ENCODE data around the gene ACAP1. TPM values are rescaled to one million over a fixed set of nuclear protein-coding genes. Genes with fewer than 3 reads are reported as not detected.

Gene ACAP1
- total and polyA plus RNA-seq, 7 experiments from 2014 or later = 234 to 708 (median 496) TPM

DNA sequence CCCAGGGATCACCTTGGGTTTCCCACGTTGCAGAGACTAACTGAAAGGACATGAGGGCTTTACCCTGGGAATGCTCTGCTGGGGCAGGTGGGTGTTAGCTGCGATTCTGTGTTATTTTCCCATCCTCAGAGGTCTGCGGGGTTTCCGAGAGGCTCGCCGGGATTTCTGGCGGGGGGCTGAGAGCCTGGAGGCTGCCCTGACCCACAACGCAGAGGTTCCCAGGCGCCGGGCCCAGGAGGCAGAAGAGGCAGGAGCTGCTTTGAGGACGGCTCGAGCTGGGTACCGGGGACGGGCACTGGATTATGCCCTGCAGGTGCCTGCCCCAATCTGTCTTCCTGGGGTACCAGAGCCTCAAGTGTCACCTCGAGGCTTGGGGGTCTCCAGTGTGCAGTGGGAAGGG, 6.9 kb downstream of the ACAP1 start:
- H3K9me3 Mint-ChIP-seq = no peaks in the 10 kb centered on the region
- Histone ChIP-seq H3K27ac (ENCODE audit: low read depth, low read length) (no peak overlapping the region), H3K9me3 (ENCODE audit: control insufficient read depth in 2 of 3, low read length in 3 of 3) (no peaks in the 10 kb centered on the region), H3K27me3 (ENCODE audit: control insufficient read depth in 2 of 2, insufficient read depth in 2 of 2, low read length in 2 of 2) (no peaks in the 10 kb centered on the region), H3K4me3 (ENCODE audit: low read length) (no peak overlapping the region), H3K4me1 (ENCODE audit: control insufficient read depth in 2 of 2, insufficient read depth in 2 of 2, low read length in 2 of 2) (peaks cover 6 to 11% of the 10 kb centered on the region in 2 donors), H3K36me3 (ENCODE audit: control insufficient read depth in 2 of 3, insufficient read depth in 3 of 3, low read length in 3 of 3) (peaks cover 41 to 94% (median 43%) of the 10 kb centered on the region in 3 experiments)
- CTCF ChIA-PET = interaction anchor here (2.0 to 3.3 kb wide), 2 partner anchors 17 to 19 kb away, joined by 5 to 16 read pairs; no protein-coding TSS in a partner anchor
- no peak overlapping the region for H3K4me3 Mint-ChIP-seq
- H3K27ac Mint-ChIP-seq = peak overlapping the region in 3 of 9 donors; percentile 43 to 76 (median 61)
- no peak for DNase-seq
- intact Hi-C loops (cut with micrococcal nuclease) = no loop called here
- POLR2A ChIA-PET = interaction anchor here (0.6 to 2.7 kb wide), 4 partner anchors 13 to 93 kb away, joined by 3 to 11 read pairs (median 4); partner anchors contain the start of gene NEURL4
- ATAC-seq = no peak
- H3K4me1 Mint-ChIP-seq = peaks cover 15 to 39% (median 28%) of the 10 kb centered on the region in 7 donors
- H3K36me3 Mint-ChIP-seq = peaks cover 14 to 36% (median 22%) of the 10 kb centered on the region in 5 donors
- H3K27me3 Mint-ChIP-seq = no peaks in the 10 kb centered on the region

DNA sequence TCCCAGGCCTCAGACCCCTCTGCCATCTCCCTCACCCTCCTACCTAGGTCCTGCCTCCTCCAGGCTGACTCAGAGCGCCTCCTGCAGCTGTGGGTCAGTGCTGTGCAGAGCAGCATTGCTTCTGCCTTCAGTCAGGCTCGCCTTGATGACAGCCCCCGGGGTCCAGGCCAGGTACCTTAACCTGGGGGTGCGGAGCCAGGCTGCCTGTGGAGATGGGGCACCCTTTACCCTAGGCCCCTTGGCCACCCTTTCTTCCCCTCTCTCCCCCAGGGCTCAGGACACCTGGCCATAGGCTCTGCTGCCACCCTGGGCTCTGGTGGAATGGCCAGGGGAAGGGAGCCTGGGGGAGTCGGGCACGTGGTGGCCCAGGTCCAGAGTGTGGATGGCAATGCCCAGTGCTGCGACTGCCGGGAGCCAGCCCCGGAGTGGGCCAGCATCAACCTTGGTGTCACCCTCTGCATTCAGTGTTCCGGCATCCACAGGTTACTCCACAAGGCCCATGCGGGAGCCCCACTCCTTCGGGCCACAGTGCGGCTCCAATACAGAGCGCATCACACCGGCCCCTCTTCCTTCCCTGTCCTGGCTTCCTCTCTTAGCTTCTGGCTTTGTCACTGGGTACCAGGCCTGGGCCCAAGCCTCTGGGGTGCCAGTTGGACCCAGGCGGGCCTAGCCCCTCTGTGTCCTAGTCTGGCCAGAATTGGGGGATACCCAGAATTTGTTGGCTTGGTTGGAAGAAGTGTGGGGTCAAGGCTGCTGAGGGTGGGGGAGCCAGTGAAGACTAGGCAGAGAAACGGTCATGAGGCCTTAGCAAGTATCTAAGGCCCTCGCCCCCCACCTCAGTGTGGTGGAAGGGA, 10.7 kb downstream of the ACAP1 start:
- Mint-ChIP-seq H3K27me3 (no peaks in the 10 kb centered on the region), H3K9me3 (no peaks in the 10 kb centered on the region), H3K36me3 (peaks cover 8 to 32% (median 12%) of the 10 kb centered on the region in 5 donors), H3K4me3 (no peak overlapping the region), H3K4me1 (peaks cover 11 to 47% (median 31%) of the 10 kb centered on the region in 7 donors), H3K27ac (peak overlapping the region in 3 of 9 donors; percentile 36 to 80 (median 62))
- H3K27ac ChIP-seq (ENCODE audit: low read depth, low read length) = peak overlapping the region; percentile 20
- ATAC-seq (no peak), DNase-seq (no peak)
- no peaks in the 10 kb centered on the region for H3K27me3 ChIP-seq (ENCODE audit: control insufficient read depth in 2 of 2, insufficient read depth in 2 of 2, low read length in 2 of 2)
- no peaks in the 10 kb centered on the region for H3K9me3 ChIP-seq (ENCODE audit: control insufficient read depth in 2 of 3, low read length in 3 of 3)
- H3K4me3 ChIP-seq (ENCODE audit: low read length) = no peak overlapping the region
- CTCF ChIA-PET = interaction anchor here (0.9 to 5.2 kb wide), 3 partner anchors 11 to 30 kb away, joined by 3 to 53 read pairs (median 16); partner anchors contain the start of gene ACAP1
- peaks cover 27 to 81% (median 37%) of the 10 kb centered on the region in 3 experiments for H3K36me3 ChIP-seq (ENCODE audit: control insufficient read depth in 2 of 3, insufficient read depth in 3 of 3, low read length in 3 of 3)
- POLR2A ChIA-PET = interaction anchor here (0.8 to 8.2 kb wide), 3 partner anchors 12 to 18 kb away, joined by 3 to 98 read pairs (median 5); partner anchors contain the start of genes ACAP1 and NEURL4
- peaks cover 7 to 11% of the 10 kb centered on the region in 2 donors for H3K4me1 ChIP-seq (ENCODE audit: control insufficient read depth in 2 of 2, insufficient read depth in 2 of 2, low read length in 2 of 2)
- intact Hi-C loops (cut with micrococcal nuclease) = loop anchor here (1.0 to 5.0 kb wide), 3 partner anchors 23 to 300 kb away; no protein-coding TSS in a partner anchor

DNA sequence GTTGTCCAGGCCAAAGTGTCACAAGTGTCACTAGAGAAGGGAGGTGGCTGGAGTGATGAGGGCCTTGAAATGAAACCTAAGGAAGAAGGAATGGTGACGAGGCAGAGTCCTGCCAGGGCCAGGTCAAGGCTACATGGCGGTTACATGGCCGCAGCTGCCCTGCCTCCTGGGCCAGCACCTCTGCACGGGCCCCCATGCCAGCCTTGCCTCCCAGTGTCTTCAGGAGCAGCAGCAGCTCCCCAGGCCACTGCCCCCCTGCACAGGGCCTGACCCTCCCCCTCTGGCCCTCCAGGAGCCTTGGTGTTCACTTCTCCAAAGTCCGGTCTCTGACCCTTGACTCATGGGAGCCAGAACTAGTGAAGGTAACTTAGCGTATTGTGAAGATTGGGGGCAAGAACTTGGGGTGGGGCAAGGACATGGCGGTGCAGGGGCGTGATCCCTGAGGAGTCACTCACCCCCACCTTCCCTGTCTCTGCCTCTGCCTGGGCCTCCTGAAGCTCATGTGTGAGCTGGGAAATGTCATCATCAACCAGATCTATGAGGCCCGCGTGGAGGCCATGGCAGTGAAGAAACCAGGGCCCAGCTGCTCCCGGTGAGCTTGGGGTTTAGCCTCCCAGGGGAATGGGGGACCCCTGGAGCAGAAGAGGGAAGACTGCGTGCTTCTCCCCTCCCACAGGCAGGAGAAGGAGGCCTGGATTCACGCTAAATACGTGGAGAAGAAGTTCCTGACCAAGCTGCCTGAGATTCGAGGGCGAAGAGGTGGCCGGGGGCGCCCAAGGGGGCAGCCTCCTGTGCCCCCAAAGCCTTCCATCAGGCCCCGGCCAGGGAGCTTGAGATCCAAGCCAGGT, 11.5 kb downstream of the ACAP1 start:
- POLR2A ChIA-PET = interaction anchor here (0.9 to 8.2 kb wide), 6 partner anchors 13 to 38 kb away, joined by 3 to 98 read pairs (median 4); partner anchors contain the start of gene ACAP1
- DNase-seq = no peak
- H3K4me3 Mint-ChIP-seq = peak overlapping the region in 1 of 10 donors; percentile 45
- Histone ChIP-seq H3K9me3 (ENCODE audit: control insufficient read depth in 2 of 3, low read length in 3 of 3) (no peaks in the 10 kb centered on the region), H3K4me3 (ENCODE audit: low read length) (no peak overlapping the region), H3K36me3 (ENCODE audit: control insufficient read depth in 2 of 3, insufficient read depth in 3 of 3, low read length in 3 of 3) (peaks cover 19 to 72% (median 33%) of the 10 kb centered on the region in 3 experiments), H3K27me3 (ENCODE audit: control insufficient read depth in 2 of 2, insufficient read depth in 2 of 2, low read length in 2 of 2) (no peaks in the 10 kb centered on the region), H3K4me1 (ENCODE audit: control insufficient read depth in 2 of 2, insufficient read depth in 2 of 2, low read length in 2 of 2) (peaks cover 7 to 19% of the 10 kb centered on the region in 2 donors), H3K27ac (ENCODE audit: low read depth, low read length) (peak overlapping the region; percentile 2)
- H3K4me1 Mint-ChIP-seq = peaks cover 17 to 54% (median 38%) of the 10 kb centered on the region in 7 donors
- no peaks in the 10 kb centered on the region for H3K27me3 Mint-ChIP-seq
- no peak for ATAC-seq
- H3K36me3 Mint-ChIP-seq = peaks cover 8 to 35% (median 12%) of the 10 kb centered on the region in 5 donors
- intact Hi-C loops (cut with micrococcal nuclease) = loop anchor here in 1 of 2 donors (5.0 kb wide), 1 partner anchor 301 kb away; no protein-coding TSS in a partner anchor
- H3K9me3 Mint-ChIP-seq = no peaks in the 10 kb centered on the region
- CTCF ChIA-PET = interaction anchor here (0.6 to 5.2 kb wide), 5 partner anchors 11 to 52 kb away, joined by 3 to 53 read pairs (median 5); partner anchors contain the start of gene ACAP1
- H3K27ac Mint-ChIP-seq = peak overlapping the region in 1 of 9 donors; percentile 62

DNA sequence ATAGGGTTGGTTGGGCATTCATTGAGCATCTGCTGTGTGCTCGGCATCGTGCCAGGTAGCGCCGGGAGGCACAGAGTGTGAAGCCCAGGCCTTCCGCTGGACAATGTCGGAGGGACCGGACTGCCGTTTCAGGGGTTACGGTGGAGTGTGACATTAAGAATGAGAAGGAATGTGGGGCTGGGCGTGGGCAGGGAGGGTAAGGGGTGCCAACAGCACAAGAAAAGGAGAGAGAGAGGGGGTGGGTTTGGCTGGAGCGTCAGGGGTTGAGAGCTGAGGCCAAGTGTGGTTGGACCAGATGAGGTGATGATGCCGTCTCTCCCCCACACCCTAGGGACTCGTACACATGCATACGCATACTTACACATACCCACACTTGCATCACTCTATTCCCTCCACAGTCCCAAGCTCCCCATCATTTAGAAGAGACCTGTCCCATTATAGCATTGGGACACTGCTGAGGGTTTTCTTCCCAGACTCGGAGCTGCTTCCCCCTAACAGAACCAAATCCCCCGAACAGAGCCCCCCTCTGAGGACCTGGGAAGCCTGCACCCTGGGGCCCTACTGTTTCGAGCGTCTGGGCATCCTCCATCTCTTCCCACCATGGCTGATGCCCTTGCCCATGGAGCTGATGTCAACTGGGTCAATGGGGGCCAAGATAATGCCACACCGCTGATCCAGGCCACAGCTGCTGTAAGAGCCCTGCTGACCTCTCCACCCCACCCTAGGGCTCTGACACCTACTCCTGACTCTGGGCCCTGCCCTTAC, 12.3 kb downstream of the ACAP1 start:
- H3K4me3 Mint-ChIP-seq = peak overlapping the region in 4 of 10 donors; percentile 6 to 45 (median 20)
- H3K9me3 Mint-ChIP-seq = no peaks in the 10 kb centered on the region
- no peak for ATAC-seq
- ChIA-PET CTCF (interaction anchor here (0.6 to 5.2 kb wide), 8 partner anchors 9 to 212 kb away, joined by 3 to 53 read pairs (median 4); partner anchors contain the start of genes ACAP1 and NEURL4), POLR2A (interaction anchor here (0.9 to 8.2 kb wide), 5 partner anchors 12 to 39 kb away, joined by 3 to 98 read pairs (median 3); partner anchors contain the start of gene ACAP1)
- H3K27me3 Mint-ChIP-seq = no peaks in the 10 kb centered on the region
- Histone ChIP-seq H3K9me3 (ENCODE audit: control insufficient read depth in 2 of 3, low read length in 3 of 3) (no peaks in the 10 kb centered on the region), H3K4me3 (ENCODE audit: low read length) (no peak overlapping the region), H3K4me1 (ENCODE audit: control insufficient read depth in 2 of 2, insufficient read depth in 2 of 2, low read length in 2 of 2) (peaks cover 7 to 19% of the 10 kb centered on the region in 2 donors), H3K36me3 (ENCODE audit: control insufficient read depth in 2 of 3, insufficient read depth in 3 of 3, low read length in 3 of 3) (peaks cover 16 to 64% (median 25%) of the 10 kb centered on the region in 3 experiments), H3K27me3 (ENCODE audit: control insufficient read depth in 2 of 2, insufficient read depth in 2 of 2, low read length in 2 of 2) (no peaks in the 10 kb centered on the region), H3K27ac (ENCODE audit: low read depth, low read length) (peak overlapping the region; percentile 44)
- peaks cover 16 to 53% (median 41%) of the 10 kb centered on the region in 7 donors for H3K4me1 Mint-ChIP-seq
- H3K36me3 Mint-ChIP-seq = peaks cover 5 to 33% (median 12%) of the 10 kb centered on the region in 5 donors
- intact Hi-C loops (cut with micrococcal nuclease) = loop anchor here (1.0 to 5.0 kb wide), 2 partner anchors 11 to 301 kb away; no protein-coding TSS in a partner anchor
- H3K27ac Mint-ChIP-seq = peak overlapping the region in 6 of 9 donors; percentile 33 to 86 (median 70)
- no peak for DNase-seq

DNA sequence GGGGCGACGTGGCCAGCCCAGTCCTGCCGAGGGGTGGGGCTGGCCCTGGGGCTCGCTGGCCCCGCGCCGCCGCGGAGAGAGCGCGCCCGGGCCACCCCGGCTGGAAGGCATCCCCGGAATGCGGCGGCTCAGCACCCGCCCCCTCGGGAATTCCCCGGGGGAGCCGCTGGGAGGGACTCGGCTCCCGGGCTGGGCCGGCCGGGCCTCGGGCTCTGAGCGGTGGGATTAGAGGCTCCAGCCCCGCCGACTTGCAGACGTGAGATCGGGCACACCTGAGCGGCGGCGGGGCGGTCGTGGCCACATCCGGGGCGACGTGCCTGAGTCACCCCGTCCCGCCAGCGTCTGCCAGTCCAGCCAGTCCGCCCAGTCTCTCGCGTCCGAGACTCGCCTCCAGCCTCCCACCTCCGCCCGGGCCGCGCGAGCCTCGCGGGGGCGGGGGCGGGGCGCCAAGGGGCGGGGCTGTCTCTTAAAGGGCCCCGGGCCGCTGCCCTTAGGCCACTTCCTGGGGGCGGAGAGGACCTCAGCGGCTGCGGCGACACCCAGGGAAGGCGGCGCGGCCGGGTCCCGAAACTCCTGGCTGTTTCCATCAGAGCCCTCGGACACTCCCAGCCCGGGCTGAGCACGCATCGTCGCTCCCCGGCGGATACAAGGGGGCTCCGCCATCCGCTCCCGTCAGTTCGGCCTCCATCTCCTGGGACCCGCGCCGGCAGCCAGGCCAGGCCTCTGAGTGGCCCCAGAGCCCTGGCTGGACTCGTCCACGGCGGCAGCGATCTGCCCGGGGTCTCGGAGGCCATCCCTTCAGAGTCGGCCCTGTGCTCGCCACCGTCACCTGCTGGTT, 15.6 kb downstream of the ACAP1 start, which contains the start of gene KCTD11:
KCTD11 (plus strand) TSS at position 498 of the 838 bp plus-strand sequence.
- Histone ChIP-seq H3K4me3 (ENCODE audit: low read length) (peak within 1 kb of the TSS; percentile 57), H3K27ac (ENCODE audit: low read depth, low read length) (peak within 1 kb of the TSS; percentile 74), H3K4me1 (ENCODE audit: control insufficient read depth in 2 of 2, insufficient read depth in 2 of 2, low read length in 2 of 2) (peaks cover 10 to 27% of the 10 kb centered on the region in 2 donors), H3K27me3 (ENCODE audit: control insufficient read depth in 2 of 2, insufficient read depth in 2 of 2, low read length in 2 of 2) (no peaks in the 10 kb centered on the region), H3K36me3 (ENCODE audit: control insufficient read depth in 2 of 3, insufficient read depth in 3 of 3, low read length in 3 of 3) (peaks cover 0 to 32% (median 10%) of the 10 kb centered on the region in 3 experiments), H3K9me3 (ENCODE audit: control insufficient read depth in 2 of 3, low read length in 3 of 3) (no peaks in the 10 kb centered on the region)
- H3K4me1 Mint-ChIP-seq = peaks cover 14 to 62% (median 43%) of the 10 kb centered on the region in 7 donors
- intact Hi-C loops (cut with micrococcal nuclease) = loop anchor here (1.0 to 10.0 kb wide), 10 partner anchors 16 to 335 kb away; partner anchors contain the start of genes NEURL4 (in 2 of the 2), POLR2A (in 2 of the 2), ACAP1 (in 1 of the 2) and GPS2 (in 1 of the 2)
- DNase-seq = peak; percentile 40 to 88 (median 58)
- H3K27ac Mint-ChIP-seq = peak within 1 kb of the TSS; percentile 72 to 91 (median 86)
- peaks cover 0 to 28% (median 4%) of the 10 kb centered on the region in 5 donors for H3K36me3 Mint-ChIP-seq
- no peaks in the 10 kb centered on the region for H3K27me3 Mint-ChIP-seq
- H3K4me3 Mint-ChIP-seq = peak within 1 kb of the TSS; percentile 78 to 94 (median 88)
- CTCF ChIA-PET = interaction anchor here (0.7 to 5.3 kb wide), 4 partner anchors 15 to 85 kb away, joined by 3 to 67 read pairs (median 28); partner anchors contain the start of genes ACAP1, FGF11, NEURL4 and TMEM102
- peak; percentile 72 for ATAC-seq
- H3K9me3 Mint-ChIP-seq = no peaks in the 10 kb centered on the region
- POLR2A ChIA-PET = interaction anchor here (0.8 to 8.2 kb wide), 7 partner anchors 15 to 136 kb away, joined by 3 to 98 read pairs (median 8); partner anchors contain the start of genes ACAP1, NEURL4 and TMEM102

All from naive thymus-derived CD4-positive, alpha-beta T cell (primary cell).